ENCODE measurements around the gene ATXN3.
"Not testable (repeated sequence)": the region's sequence is repeated elsewhere in the genome, so short reads cannot be mapped to it uniquely, and the experiment has no call there.

Gene ATXN3

DNA sequence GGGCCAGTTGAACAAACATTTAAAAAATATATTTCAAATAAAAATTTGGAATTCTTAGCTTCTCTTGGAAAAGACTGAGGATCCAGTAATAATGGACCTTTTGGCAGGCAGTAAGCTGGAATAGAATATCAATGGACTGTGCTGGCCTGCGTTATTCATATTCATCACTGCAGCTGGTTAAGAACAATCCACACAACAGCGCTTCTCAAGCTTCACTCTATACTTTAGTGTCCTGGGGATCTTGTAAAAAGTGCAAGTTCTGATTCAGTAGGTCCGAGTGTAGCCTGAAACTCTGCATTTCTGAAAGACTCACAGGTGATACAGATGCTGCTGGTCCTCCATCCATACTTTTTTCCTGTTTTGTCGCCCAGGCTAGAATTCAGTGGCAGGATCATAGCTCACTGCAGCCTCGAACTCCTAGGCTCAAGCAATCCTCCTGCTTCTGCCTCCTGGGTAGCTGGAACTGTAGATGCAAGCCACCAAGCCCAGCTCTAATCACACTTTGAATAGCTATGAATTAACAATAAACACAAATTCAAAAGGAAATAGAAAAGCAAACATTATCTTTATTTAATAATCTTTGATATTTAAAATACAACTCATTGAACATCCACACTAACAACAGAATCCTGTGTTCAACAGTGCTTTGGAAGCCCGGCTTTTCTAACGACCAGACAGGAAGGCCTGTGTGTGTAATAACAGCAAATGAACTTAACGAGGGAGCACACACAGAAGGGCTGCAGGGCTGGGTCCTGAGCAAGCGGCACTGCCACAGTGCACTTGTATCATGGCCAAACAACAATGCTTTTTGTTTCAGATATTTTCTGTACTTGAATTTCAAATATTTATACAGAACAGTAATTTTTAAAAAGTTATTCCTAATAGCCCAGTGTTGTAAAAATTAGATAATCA lies 48.1 kb downstream of the ATXN3 start:
- no peak for DNase-seq (ENCODE audit: low read depth, low spot score)
- TF ChIP-seq, protein P1, sequence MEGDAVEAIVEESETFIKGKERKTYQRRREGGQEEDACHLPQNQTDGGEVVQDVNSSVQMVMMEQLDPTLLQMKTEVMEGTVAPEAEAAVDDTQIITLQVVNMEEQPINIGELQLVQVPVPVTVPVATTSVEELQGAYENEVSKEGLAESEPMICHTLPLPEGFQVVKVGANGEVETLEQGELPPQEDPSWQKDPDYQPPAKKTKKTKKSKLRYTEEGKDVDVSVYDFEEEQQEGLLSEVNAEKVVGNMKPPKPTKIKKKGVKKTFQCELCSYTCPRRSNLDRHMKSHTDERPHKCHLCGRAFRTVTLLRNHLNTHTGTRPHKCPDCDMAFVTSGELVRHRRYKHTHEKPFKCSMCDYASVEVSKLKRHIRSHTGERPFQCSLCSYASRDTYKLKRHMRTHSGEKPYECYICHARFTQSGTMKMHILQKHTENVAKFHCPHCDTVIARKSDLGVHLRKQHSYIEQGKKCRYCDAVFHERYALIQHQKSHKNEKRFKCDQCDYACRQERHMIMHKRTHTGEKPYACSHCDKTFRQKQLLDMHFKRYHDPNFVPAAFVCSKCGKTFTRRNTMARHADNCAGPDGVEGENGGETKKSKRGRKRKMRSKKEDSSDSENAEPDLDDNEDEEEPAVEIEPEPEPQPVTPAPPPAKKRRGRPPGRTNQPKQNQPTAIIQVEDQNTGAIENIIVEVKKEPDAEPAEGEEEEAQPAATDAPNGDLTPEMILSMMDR (IDR thresholded peaks at IDR 0.05; ENCODE audit: insufficient read depth, low read length, missing control alignments) = no peak
- ChIA-PET CTCF (no interaction called here), POLR2A (interaction anchor here (0.6 kb wide), 1 partner anchor 18 kb away, joined by 3 read pairs; no protein-coding TSS in a partner anchor)
- no peak overlapping the region for H3K4me3 ChIP-seq (ENCODE audit: low read depth, low read length)

DNA sequence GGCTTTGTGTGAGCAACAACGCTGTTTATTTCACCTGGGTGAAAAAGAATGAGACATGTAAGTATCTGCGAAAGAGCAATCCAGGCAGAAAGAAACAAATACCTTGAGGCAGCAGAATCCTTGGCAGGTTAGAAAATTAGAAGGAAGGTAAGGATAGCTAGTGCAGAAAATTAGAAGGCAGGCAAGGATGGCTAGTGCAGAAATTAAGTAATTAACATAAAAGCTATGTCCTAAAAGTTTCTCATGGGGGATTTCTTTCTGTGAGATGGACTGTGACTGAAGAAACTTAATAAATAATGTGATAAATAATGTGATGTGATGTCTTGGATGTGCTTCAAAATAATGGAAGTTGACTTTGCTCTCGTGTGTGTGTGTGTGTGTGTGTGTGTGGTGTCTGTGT lies 56.6 kb downstream of the ATXN3 start:
- no peak for DNase-seq (ENCODE audit: low read depth, low spot score)
- CTCF ChIA-PET = interaction anchor here (0.9 kb wide), 1 partner anchor 56 kb away, joined by 3 read pairs; the partner anchor contains the start of gene ATXN3
- TF ChIP-seq, protein P1 (IDR thresholded peaks at IDR 0.05; ENCODE audit: insufficient read depth, low read length, missing control alignments) = no peak
- no peak overlapping the region for H3K4me3 ChIP-seq (ENCODE audit: low read depth, low read length)
- POLR2A ChIA-PET = interaction anchor here (1.7 kb wide), 1 partner anchor 10 kb away, joined by 5 read pairs; the partner anchor contains the start of gene TRIP11

- DNase-seq (ENCODE audit: low read depth, low spot score); POLR2A ChIA-PET; CTCF ChIA-PET; H3K4me3 ChIP-seq (ENCODE audit: low read depth, low read length): not testable (repeated sequence)
These were observed 57.2 kb downstream of the ATXN3 start for GRCh38 chr14:92049221-92049620.

GRCh38 chr14:92045904-92046303 lies 60.5 kb downstream of the ATXN3 start:
- H3K4me3 ChIP-seq (ENCODE audit: low read depth, low read length); DNase-seq (ENCODE audit: low read depth, low spot score); POLR2A ChIA-PET; CTCF ChIA-PET: not testable (repeated sequence)

DNA sequence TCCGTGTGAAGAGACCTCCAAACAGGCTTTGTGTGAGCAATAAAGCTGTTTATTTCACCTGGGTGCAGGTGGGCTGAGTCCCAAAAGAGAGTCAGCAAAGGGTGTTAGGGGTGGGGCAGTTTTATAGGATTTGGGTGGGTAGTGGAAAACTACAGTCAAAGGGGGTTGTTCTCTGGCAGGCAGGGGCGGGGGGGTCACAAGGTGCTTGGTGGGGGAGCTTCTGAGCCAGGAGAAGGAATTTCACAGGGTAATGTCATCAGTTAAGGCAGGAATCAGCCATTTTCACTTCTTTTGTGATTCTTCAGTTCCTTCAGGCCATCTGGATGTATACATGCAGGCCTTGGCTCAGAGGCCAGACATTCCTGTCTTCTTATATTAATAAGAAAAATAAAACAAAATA lies 64.6 kb downstream of the ATXN3 start:
- DNase-seq (ENCODE audit: low read depth, low spot score); H3K4me3 ChIP-seq (ENCODE audit: low read depth, low read length); POLR2A ChIA-PET; CTCF ChIA-PET: not testable (repeated sequence)

GRCh38 chr14:92041203-92041602 lies 65.2 kb downstream of the ATXN3 start:
- POLR2A ChIA-PET = interaction anchor here (1.1 to 1.8 kb wide), 2 partner anchors 80 to 707 kb away, joined by 3 to 6 read pairs; partner anchors contain the start of genes CPSF2, LGMN and NDUFB1
- TF ChIP-seq, protein P1 (IDR thresholded peaks at IDR 0.05; ENCODE audit: insufficient read depth, low read length, missing control alignments) = no peak
- no peak for DNase-seq (ENCODE audit: low read depth, low spot score)
- CTCF ChIA-PET = no interaction called here
- H3K4me3 ChIP-seq (ENCODE audit: low read depth, low read length) = peak overlapping the region; percentile 91; the same call in 1 of the 2 replicates

- no peak for DNase-seq (ENCODE audit: low read depth, low spot score)
- POLR2A ChIA-PET = interaction anchor here (0.7 to 1.8 kb wide), 7 partner anchors 10 to 708 kb away, joined by 3 to 14 read pairs (median 3); partner anchors contain the start of genes ATXN3, CPSF2, LGMN and NDUFB1
- H3K4me3 ChIP-seq (ENCODE audit: low read depth, low read length) = peak overlapping the region; percentile 91
- CTCF ChIA-PET = interaction anchor here (1.0 to 1.7 kb wide), 2 partner anchors 22 to 66 kb away, joined by 3 to 8 read pairs; partner anchors contain the start of gene ATXN3
- TF ChIP-seq, protein P1 (IDR thresholded peaks at IDR 0.05; ENCODE audit: insufficient read depth, low read length, missing control alignments) = no peak
These were observed 65.8 kb downstream of the ATXN3 start for GRCh38 chr14:92040431-92041051.

Data from AG04449 (cell line).